ENCODE results near the gene SYTL1.

Gene SYTL1

GRCh38 chr1:27346991-27347624 is 5.3 kb downstream of the SYTL1 start:
- H3K4me1 ChIP-seq (ENCODE audit: control insufficient read depth, low read depth, low read length) = peaks cover under 1% of the 10 kb centered on the region
- no peak overlapping the region for H3K4ac ChIP-seq (ENCODE audit: low read depth, low read length)
- H3K23ac ChIP-seq (ENCODE audit: low read length) = no peak overlapping the region
- no peak overlapping the region for H2AK5ac ChIP-seq (ENCODE audit: low read length)
- no peak overlapping the region for H3K4me3 ChIP-seq (ENCODE audit: low read length)
- H3K27ac ChIP-seq (ENCODE audit: low read depth, low read length) = no peak overlapping the region
- H3K79me2 ChIP-seq (ENCODE audit: control insufficient read depth, insufficient read depth, low read length) = no peaks in the 10 kb centered on the region
- no peak overlapping the region for H4K8ac ChIP-seq (ENCODE audit: low read depth, low read length)
- H3K79me1 ChIP-seq (ENCODE audit: low read length) = peaks cover 2% of the 10 kb centered on the region
- H3K18ac ChIP-seq (ENCODE audit: low read length) = no peak overlapping the region
- H3K4me2 ChIP-seq (ENCODE audit: low read length) = no peak overlapping the region
- H3K56ac ChIP-seq (ENCODE audit: low read length) = peak overlapping the region; percentile 10
- H2BK120ac ChIP-seq (ENCODE audit: low read depth, low read length) = no peak overlapping the region
- peak; percentile 68 for DNase-seq
- WGBS (ENCODE audit: extremely low coverage, insufficient coverage, low lambda C conversion rate) = no CpG with 5 or more reads among the region's 14 CpGs
- H3K9ac ChIP-seq (ENCODE audit: low read length) = no peak overlapping the region
- no peak overlapping the region for H2BK15ac ChIP-seq (replicated peaks; ENCODE audit: low read depth)
- H3K36me3 ChIP-seq (ENCODE audit: control insufficient read depth, insufficient read depth, low read length) = no peaks in the 10 kb centered on the region
- no peaks in the 10 kb centered on the region for H3K27me3 ChIP-seq (ENCODE audit: insufficient read depth, low read length, poor library complexity)
- H2BK5ac ChIP-seq (ENCODE audit: low read length) = no peak overlapping the region
- H4K5ac ChIP-seq (ENCODE audit: low read length) = no peak overlapping the region

- peak overlapping the region; percentile 45 for H3K4me3 ChIP-seq (ENCODE audit: low read length)
- no peak overlapping the region for H3K27ac ChIP-seq (ENCODE audit: low read depth, low read length)
- peak overlapping the region; percentile 73 for H3K4me2 ChIP-seq (ENCODE audit: low read length)
- H3K9ac ChIP-seq (ENCODE audit: low read length) = peak overlapping the region; percentile 78
- peaks cover 2% of the 10 kb centered on the region for H3K79me1 ChIP-seq (ENCODE audit: low read length)
- H3K23ac ChIP-seq (ENCODE audit: low read length) = no peak overlapping the region
- no CpG with 5 or more reads among the region's 51 CpGs for WGBS (ENCODE audit: extremely low coverage, insufficient coverage, low lambda C conversion rate)
- no peaks in the 10 kb centered on the region for H3K36me3 ChIP-seq (ENCODE audit: control insufficient read depth, insufficient read depth, low read length)
- DNase-seq = peak; percentile 88
- H3K79me2 ChIP-seq (ENCODE audit: control insufficient read depth, insufficient read depth, low read length) = no peaks in the 10 kb centered on the region
- H3K56ac ChIP-seq (ENCODE audit: low read length) = peak overlapping the region; percentile 91
- no peak overlapping the region for H3K4ac ChIP-seq (ENCODE audit: low read depth, low read length)
- H4K8ac ChIP-seq (ENCODE audit: low read depth, low read length) = no peak overlapping the region
- H3K27me3 ChIP-seq (ENCODE audit: insufficient read depth, low read length, poor library complexity) = no peaks in the 10 kb centered on the region
- H4K5ac ChIP-seq (ENCODE audit: low read length) = no peak overlapping the region
- no peaks in the 10 kb centered on the region for H3K4me1 ChIP-seq (ENCODE audit: control insufficient read depth, low read depth, low read length)
- no peak overlapping the region for H2BK120ac ChIP-seq (ENCODE audit: low read depth, low read length)
- no peak overlapping the region for H2AK5ac ChIP-seq (ENCODE audit: low read length)
- H2BK5ac ChIP-seq (ENCODE audit: low read length) = no peak overlapping the region
- no peak overlapping the region for H3K18ac ChIP-seq (ENCODE audit: low read length)
- H2BK15ac ChIP-seq (replicated peaks; ENCODE audit: low read depth) = no peak overlapping the region
Observed at GRCh38 chr1:27348861-27349783, 7.3 kb downstream of the SYTL1 start.

GRCh38 chr1:27349784-27350662 is 8.2 kb downstream of the SYTL1 start:
- Histone ChIP-seq H3K9ac (ENCODE audit: low read length) (peak overlapping the region; percentile 78), H3K4me3 (ENCODE audit: low read length) (peak overlapping the region; percentile 48), H2BK15ac (replicated peaks; ENCODE audit: low read depth) (no peak overlapping the region), H2AK5ac (ENCODE audit: low read length) (no peak overlapping the region), H3K56ac (ENCODE audit: low read length) (peak overlapping the region; percentile 91), H2BK120ac (ENCODE audit: low read depth, low read length) (no peak overlapping the region), H3K4me2 (ENCODE audit: low read length) (peak overlapping the region; percentile 73), H3K36me3 (ENCODE audit: control insufficient read depth, insufficient read depth, low read length) (no peaks in the 10 kb centered on the region), H3K18ac (ENCODE audit: low read length) (no peak overlapping the region), H3K4ac (ENCODE audit: low read depth, low read length) (peak overlapping the region; percentile 58), H2BK5ac (ENCODE audit: low read length) (no peak overlapping the region), H3K4me1 (ENCODE audit: control insufficient read depth, low read depth, low read length) (no peaks in the 10 kb centered on the region), H4K8ac (ENCODE audit: low read depth, low read length) (no peak overlapping the region), H4K5ac (ENCODE audit: low read length) (no peak overlapping the region), H3K27me3 (ENCODE audit: insufficient read depth, low read length, poor library complexity) (no peaks in the 10 kb centered on the region), H3K79me1 (ENCODE audit: low read length) (peaks cover 2% of the 10 kb centered on the region), H3K79me2 (ENCODE audit: control insufficient read depth, insufficient read depth, low read length) (no peaks in the 10 kb centered on the region), H3K27ac (ENCODE audit: low read depth, low read length) (no peak overlapping the region), H3K23ac (ENCODE audit: low read length) (peak overlapping the region; percentile 48)
- WGBS (ENCODE audit: extremely low coverage, insufficient coverage, low lambda C conversion rate) = no CpG with 5 or more reads among the region's 84 CpGs
- DNase-seq = peak; percentile 91

- Histone ChIP-seq H3K23ac (ENCODE audit: low read length) (peak overlapping the region; percentile 48), H3K27me3 (ENCODE audit: insufficient read depth, low read length, poor library complexity) (no peaks in the 10 kb centered on the region), H2BK15ac (replicated peaks; ENCODE audit: low read depth) (no peak overlapping the region), H3K4me3 (ENCODE audit: low read length) (peak overlapping the region; percentile 48), H3K4ac (ENCODE audit: low read depth, low read length) (peak overlapping the region; percentile 58), H3K4me1 (ENCODE audit: control insufficient read depth, low read depth, low read length) (no peaks in the 10 kb centered on the region), H3K4me2 (ENCODE audit: low read length) (peak overlapping the region; percentile 73), H2BK120ac (ENCODE audit: low read depth, low read length) (no peak overlapping the region), H3K36me3 (ENCODE audit: control insufficient read depth, insufficient read depth, low read length) (no peaks in the 10 kb centered on the region), H3K9ac (ENCODE audit: low read length) (peak overlapping the region; percentile 78), H3K79me1 (ENCODE audit: low read length) (peaks cover 2% of the 10 kb centered on the region), H4K5ac (ENCODE audit: low read length) (no peak overlapping the region), H3K18ac (ENCODE audit: low read length) (peak overlapping the region; percentile 23), H3K56ac (ENCODE audit: low read length) (peak overlapping the region; percentile 91), H3K27ac (ENCODE audit: low read depth, low read length) (no peak overlapping the region), H3K79me2 (ENCODE audit: control insufficient read depth, insufficient read depth, low read length) (no peaks in the 10 kb centered on the region), H4K8ac (ENCODE audit: low read depth, low read length) (no peak overlapping the region), H2AK5ac (ENCODE audit: low read length) (no peak overlapping the region), H2BK5ac (ENCODE audit: low read length) (no peak overlapping the region)
- DNase-seq = peak; percentile 98
- WGBS (ENCODE audit: extremely low coverage, insufficient coverage, low lambda C conversion rate) = no CpG with 5 or more reads among the region's 62 CpGs
Observed at GRCh38 chr1:27350663-27351540, 9.1 kb downstream of the SYTL1 start.

GRCh38 chr1:27351541-27352107 is 9.8 kb downstream of the SYTL1 start:
- Histone ChIP-seq H2BK5ac (ENCODE audit: low read length) (no peak overlapping the region), H3K27me3 (ENCODE audit: insufficient read depth, low read length, poor library complexity) (no peaks in the 10 kb centered on the region), H3K18ac (ENCODE audit: low read length) (peak overlapping the region; percentile 23), H2BK120ac (ENCODE audit: low read depth, low read length) (no peak overlapping the region), H3K9ac (ENCODE audit: low read length) (peak overlapping the region; percentile 77), H4K5ac (ENCODE audit: low read length) (no peak overlapping the region), H3K79me1 (ENCODE audit: low read length) (peaks cover 2% of the 10 kb centered on the region), H2AK5ac (ENCODE audit: low read length) (no peak overlapping the region), H3K4me3 (ENCODE audit: low read length) (peak overlapping the region; percentile 48), H3K4me1 (ENCODE audit: control insufficient read depth, low read depth, low read length) (no peaks in the 10 kb centered on the region), H3K56ac (ENCODE audit: low read length) (peak overlapping the region; percentile 89), H3K4ac (ENCODE audit: low read depth, low read length) (no peak overlapping the region), H3K4me2 (ENCODE audit: low read length) (peak overlapping the region; percentile 56), H4K8ac (ENCODE audit: low read depth, low read length) (no peak overlapping the region), H3K27ac (ENCODE audit: low read depth, low read length) (no peak overlapping the region), H3K23ac (ENCODE audit: low read length) (no peak overlapping the region), H3K36me3 (ENCODE audit: control insufficient read depth, insufficient read depth, low read length) (no peaks in the 10 kb centered on the region), H2BK15ac (replicated peaks; ENCODE audit: low read depth) (no peak overlapping the region), H3K79me2 (ENCODE audit: control insufficient read depth, insufficient read depth, low read length) (no peaks in the 10 kb centered on the region)
- WGBS (ENCODE audit: extremely low coverage, insufficient coverage, low lambda C conversion rate) = no CpG with 5 or more reads among the region's 8 CpGs
- DNase-seq = no peak

Data from mesendoderm (in vitro differentiated cells).